ENCODE results near the gene CCT7.

The CCT7 gene

GRCh38 chr2:73297586-73297985 is 63.5 kb downstream of the CCT7 start:
- H3K4me3 ChIP-seq (ENCODE audit: low read depth, low read length) = no peak overlapping the region

DNA sequence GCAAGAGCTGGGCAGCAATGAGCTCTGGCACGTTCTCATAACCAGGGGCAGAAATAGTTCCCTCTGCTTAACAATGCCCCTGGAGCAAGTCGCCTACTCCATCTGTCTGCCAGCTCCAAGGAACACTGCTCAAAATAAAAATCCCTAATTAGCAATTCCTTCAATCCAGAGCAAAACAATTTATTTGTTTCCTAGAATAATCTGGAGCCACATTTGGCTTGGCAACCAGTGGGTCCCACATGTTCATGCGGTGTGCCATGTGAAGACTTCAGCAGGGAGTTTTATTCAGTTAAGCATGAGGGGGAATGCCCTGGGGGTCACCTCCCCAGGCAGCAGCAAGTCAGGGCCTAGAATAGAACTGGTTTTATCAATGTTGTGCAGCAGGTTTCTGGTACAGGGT is 66.8 kb downstream of the CCT7 start:
- H3K4me1 ChIP-seq (ENCODE audit: control insufficient read depth, insufficient read depth, low read length) = no peaks in the 10 kb centered on the region
- H3K36me3 ChIP-seq (ENCODE audit: control insufficient read depth in 2 of 2, insufficient read depth in 1 of 2, low read length in 2 of 2) = no peaks in the 10 kb centered on the region
- H3K4me3 ChIP-seq (ENCODE audit: low read depth, low read length) = no peak overlapping the region
- ChIA-PET CTCF (interaction anchor here (0.9 kb wide), 1 partner anchor 10 kb away, joined by 4 read pairs; no protein-coding TSS in a partner anchor), POLR2A (no interaction called here)
- no peaks in the 10 kb centered on the region for H3K9me3 ChIP-seq (ENCODE audit: control insufficient read depth, insufficient read depth, low read depth, low read length)
- H3K27ac ChIP-seq (ENCODE audit: extremely low read depth, low read depth, low read length) = no peak overlapping the region
- TF ChIP-seq GLIS2 (tag by site-specific recombination; IDR thresholded peaks at IDR 0.05) (no peak), ZNF112 (tag by site-specific recombination; IDR thresholded peaks at IDR 0.05) (no peak), KLF8 (tag by site-specific recombination; IDR thresholded peaks at IDR 0.05) (no peak), ZNF423 (tag by site-specific recombination; IDR thresholded peaks at IDR 0.05) (no peak)
- TF ChIP-seq, protein P1, sequence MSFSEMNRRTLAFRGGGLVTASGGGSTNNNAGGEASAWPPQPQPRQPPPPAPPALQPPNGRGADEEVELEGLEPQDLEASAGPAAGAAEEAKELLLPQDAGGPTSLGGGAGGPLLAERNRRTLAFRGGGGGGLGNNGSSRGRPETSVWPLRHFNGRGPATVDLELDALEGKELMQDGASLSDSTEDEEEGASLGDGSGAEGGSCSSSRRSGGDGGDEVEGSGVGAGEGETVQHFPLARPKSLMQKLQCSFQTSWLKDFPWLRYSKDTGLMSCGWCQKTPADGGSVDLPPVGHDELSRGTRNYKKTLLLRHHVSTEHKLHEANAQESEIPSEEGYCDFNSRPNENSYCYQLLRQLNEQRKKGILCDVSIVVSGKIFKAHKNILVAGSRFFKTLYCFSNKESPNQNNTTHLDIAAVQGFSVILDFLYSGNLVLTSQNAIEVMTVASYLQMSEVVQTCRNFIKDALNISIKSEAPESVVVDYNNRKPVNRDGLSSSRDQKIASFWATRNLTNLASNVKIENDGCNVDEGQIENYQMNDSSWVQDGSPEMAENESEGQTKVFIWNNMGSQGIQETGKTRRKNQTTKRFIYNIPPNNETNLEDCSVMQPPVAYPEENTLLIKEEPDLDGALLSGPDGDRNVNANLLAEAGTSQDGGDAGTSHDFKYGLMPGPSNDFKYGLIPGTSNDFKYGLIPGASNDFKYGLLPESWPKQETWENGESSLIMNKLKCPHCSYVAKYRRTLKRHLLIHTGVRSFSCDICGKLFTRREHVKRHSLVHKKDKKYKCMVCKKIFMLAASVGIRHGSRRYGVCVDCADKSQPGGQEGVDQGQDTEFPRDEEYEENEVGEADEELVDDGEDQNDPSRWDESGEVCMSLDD (tag by site-specific recombination; IDR thresholded peaks at IDR 0.05) = no peak

More at GRCh38 chr2:73297586-73297985, 63.5 kb downstream of the CCT7 start:
- ChIA-PET CTCF (no interaction called here), POLR2A (no interaction called here)
- no peaks in the 10 kb centered on the region for H3K36me3 ChIP-seq (ENCODE audit: control insufficient read depth in 2 of 2, insufficient read depth in 1 of 2, low read length in 2 of 2)
- H3K9me3 ChIP-seq (ENCODE audit: control insufficient read depth, insufficient read depth, low read depth, low read length) = no peaks in the 10 kb centered on the region
- no peaks in the 10 kb centered on the region for H3K4me1 ChIP-seq (ENCODE audit: control insufficient read depth, insufficient read depth, low read length)
- TF ChIP-seq KLF1 (tag by site-specific recombination; IDR thresholded peaks at IDR 0.05) (no peak), YY1 (tag by site-specific recombination; IDR thresholded peaks at IDR 0.05) (no peak), ZNF148 (tag by site-specific recombination; IDR thresholded peaks at IDR 0.05; ENCODE audit: borderline replicate concordance) (no peak), GLI4 (tag by site-specific recombination; IDR thresholded peaks at IDR 0.05) (no peak), ZNF560 (tag by site-specific recombination; IDR thresholded peaks at IDR 0.05; ENCODE audit: borderline replicate concordance) (no peak), ZNF416 (tag by site-specific recombination; IDR thresholded peaks at IDR 0.05) (no peak), ZNF76 (tag by site-specific recombination; IDR thresholded peaks at IDR 0.05; ENCODE audit: borderline replicate concordance, low read depth) (no peak), BCL11A (tag by site-specific recombination; IDR thresholded peaks at IDR 0.05; ENCODE audit: low read depth) (no peak), ZNF174 (tag by site-specific recombination; IDR thresholded peaks at IDR 0.05) (no peak), KLF9 (tag by site-specific recombination; IDR thresholded peaks at IDR 0.05; ENCODE audit: low read depth) (no peak), GLI2 (tag by site-specific recombination; IDR thresholded peaks at IDR 0.05; ENCODE audit: borderline replicate concordance, low read depth) (no peak), ZFHX2 (tag by site-specific recombination; conservative IDR thresholded peaks at IDR 0.05) (no peak), IKZF3 (tag by site-specific recombination; IDR thresholded peaks at IDR 0.05) (no peak)
- TF ChIP-seq, protein P2, sequence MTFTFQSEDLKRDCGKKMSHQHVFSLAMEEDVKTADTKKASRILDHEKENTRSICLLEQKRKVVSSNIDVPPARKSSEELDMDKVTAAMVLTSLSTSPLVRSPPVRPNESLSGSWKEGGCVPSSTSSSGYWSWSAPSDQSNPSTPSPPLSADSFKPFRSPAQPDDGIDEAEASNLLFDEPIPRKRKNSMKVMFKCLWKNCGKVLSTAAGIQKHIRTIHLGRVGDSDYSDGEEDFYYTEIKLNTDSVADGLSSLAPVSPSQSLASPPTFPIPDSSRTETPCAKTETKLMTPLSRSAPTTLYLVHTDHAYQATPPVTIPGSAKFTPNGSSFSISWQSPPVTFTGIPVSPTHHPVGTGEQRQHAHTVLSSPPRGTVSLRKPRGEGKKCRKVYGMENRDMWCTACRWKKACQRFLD (tag by site-specific recombination; IDR thresholded peaks at IDR 0.05) = no peak
- H3K27ac ChIP-seq (ENCODE audit: extremely low read depth, low read depth, low read length) = no peak overlapping the region

All from HEK293 (cell line).